Heart left ventricle (tissue), 13 donors: ENCODE results near the gene FREM3.

Source experiments
- POLR2A ChIP-seq, 2 donors: fragments of 450-650 bp; IDR thresholded peaks; one replicate each; pipeline ENCODE4 v1.6.1; 2017; ENCODE audit warnings: antibody characterized with exemption in 2 of 2, mild to moderate bottlenecking in 2 of 2, moderate library complexity in 2 of 2
- TF ChIP-seq, protein P1 (sequence below), 12 donors: fragments of 200-600 bp; sonication (generic) in 4 of 12; IDR thresholded peaks; one replicate each; pipeline versions ENCODE4 v1.5.0 to v1.8.0; 2018 to 2022; ENCODE audit warnings: antibody characterized with exemption in 12 of 12, mild to moderate bottlenecking in 5 of 12
- donor health status: ischemic (EF 13 %, LVEDD 7.1; RV severe dilation, severe dysfunction).
- donor health status: DM: no; HTN: yes; CAD: no.
- donor health status: DM: no; HTN: no; CAD: no.
- donor health status: ischemic (EF 25% LVEDD 6.9; RV normal size, moderate dysfunction).
- donor health status: ischemic (EF 25% LVEDD 5.7; RV mildly dilated, moderate dysfunction).
- donor health status: ischemic (EF 35%, LVEDD 5.7; RV mildly dilated, moderate dysfunction).
- donor health status: nonischemic (EF 11% LVEDD 7.7; RV severe dilation, severe dysfunction).
- donor health status: DM: yes; HTN: yes; CAD: no.
- donor health status: PGD.
- donor health status: ischemic (EF 29% LVEDD 5.4; RV normal size, mild dysfunction).
- donor health status: nonischemic (EF 23%, LVEDD 6.1; RV moderate dilation, normal function).

DNA sequence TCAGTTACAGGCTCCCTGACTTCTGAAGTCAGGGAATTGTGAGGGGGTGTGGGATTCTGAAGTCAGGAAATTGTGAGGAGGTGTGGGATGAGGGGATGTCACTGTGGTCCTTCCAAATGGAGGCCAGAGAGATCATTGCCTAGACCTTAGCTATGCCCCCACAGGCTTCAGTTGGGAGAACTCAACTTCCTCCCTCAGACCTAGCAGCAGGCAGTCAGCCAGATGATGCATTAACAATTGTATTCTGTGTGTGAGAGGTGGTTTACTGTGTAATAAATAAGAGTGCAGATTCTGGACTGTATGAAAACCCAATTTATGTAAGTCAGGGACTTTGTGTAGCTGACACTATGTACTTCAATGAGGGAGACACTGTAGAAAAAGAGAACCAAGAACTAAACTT is 65.7 kb downstream of the FREM3 start:
- no peak for TF ChIP-seq POLR2A (IDR thresholded peaks at IDR 0.05)
- TF ChIP-seq, protein P1, sequence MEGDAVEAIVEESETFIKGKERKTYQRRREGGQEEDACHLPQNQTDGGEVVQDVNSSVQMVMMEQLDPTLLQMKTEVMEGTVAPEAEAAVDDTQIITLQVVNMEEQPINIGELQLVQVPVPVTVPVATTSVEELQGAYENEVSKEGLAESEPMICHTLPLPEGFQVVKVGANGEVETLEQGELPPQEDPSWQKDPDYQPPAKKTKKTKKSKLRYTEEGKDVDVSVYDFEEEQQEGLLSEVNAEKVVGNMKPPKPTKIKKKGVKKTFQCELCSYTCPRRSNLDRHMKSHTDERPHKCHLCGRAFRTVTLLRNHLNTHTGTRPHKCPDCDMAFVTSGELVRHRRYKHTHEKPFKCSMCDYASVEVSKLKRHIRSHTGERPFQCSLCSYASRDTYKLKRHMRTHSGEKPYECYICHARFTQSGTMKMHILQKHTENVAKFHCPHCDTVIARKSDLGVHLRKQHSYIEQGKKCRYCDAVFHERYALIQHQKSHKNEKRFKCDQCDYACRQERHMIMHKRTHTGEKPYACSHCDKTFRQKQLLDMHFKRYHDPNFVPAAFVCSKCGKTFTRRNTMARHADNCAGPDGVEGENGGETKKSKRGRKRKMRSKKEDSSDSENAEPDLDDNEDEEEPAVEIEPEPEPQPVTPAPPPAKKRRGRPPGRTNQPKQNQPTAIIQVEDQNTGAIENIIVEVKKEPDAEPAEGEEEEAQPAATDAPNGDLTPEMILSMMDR (IDR thresholded peaks at IDR 0.05), result no peak
